A549 (cell line): ENCODE measurements around the gene C6orf132.

Experiments
- BHLHE40 ChIP-seq: IDR thresholded peaks from 2 replicates; pipeline ENCODE4 v1.6.1; 2012; ENCODE audit warnings: low read depth, low read length, inconsistent platforms
- CHD2 ChIP-seq: fragments of 150-350 bp; IDR thresholded peaks from 2 replicates; pipeline ENCODE4 v1.6.1; 2014; ENCODE audit warnings: low read length; ENCODE audit not compliant: partially characterized antibody
- CHD4 ChIP-seq: fragments of 200-600 bp; sonication (generic); IDR thresholded peaks from 2 replicates; pipeline ENCODE4 v1.6.1; 2016; ENCODE audit warnings: antibody characterized with exemption, mild to moderate bottlenecking, borderline replicate concordance
- CTCF ChIP-seq: fragments of >200 bp; sonication (Bioruptor Twin); formaldehyde crosslinking; IDR thresholded peaks from 3 replicates; pipeline ENCODE4 v1.5.1; 2016
- ESRRA ChIP-seq: fragments of 150-350 bp; IDR thresholded peaks from 2 replicates; pipeline ENCODE4 v1.6.1; 2014; ENCODE audit warnings: mild to moderate bottlenecking, low read length, borderline replicate concordance
- HDAC2 ChIP-seq: fragments of 200-600 bp; sonication (generic); IDR thresholded peaks from 2 replicates; pipeline ENCODE4 v1.6.1; 2016
- JUNB ChIP-seq: fragments of >200 bp; sonication (Bioruptor Twin); formaldehyde crosslinking; IDR thresholded peaks from 2 replicates; pipeline ENCODE4 v1.6.1; 2016
- PHF8 ChIP-seq: fragments of 200-600 bp; sonication (generic); IDR thresholded peaks from 2 replicates; pipeline ENCODE4 v1.6.1; 2016; ENCODE audit warnings: low read depth, mild to moderate bottlenecking, antibody characterized with exemption, moderate library complexity, borderline replicate concordance
- POLR2A ChIP-seq: IDR thresholded peaks from 2 replicates; pipeline ENCODE4 v1.6.1; 2012; ENCODE audit warnings: mild to moderate bottlenecking, low read length
- RFX5 ChIP-seq: fragments of 450-650 bp; IDR thresholded peaks from 2 replicates; pipeline ENCODE4 v1.7.1; 2014; ENCODE audit warnings: antibody characterized with exemption, mild to moderate bottlenecking, moderate library complexity
- SREBF2 ChIP-seq: fragments of 450-650 bp; IDR thresholded peaks from 2 replicates; pipeline ENCODE4 v1.6.1; 2014; ENCODE audit warnings: mild to moderate bottlenecking, moderate library complexity
- ZFP36 ChIP-seq: fragments of 450-650 bp; IDR thresholded peaks from 2 replicates; pipeline ENCODE4 v1.6.1; 2014; ENCODE audit warnings: borderline replicate concordance; ENCODE audit not compliant: partially characterized antibody
- TF ChIP-seq, protein P1 (sequence below): IDR thresholded peaks from 2 replicates; pipeline ENCODE4 v1.6.1; 2012

GRCh38 chr6:42159431-42160024 lies 17.1 kb upstream of the C6orf132 start:
- no peak for TF ChIP-seq RFX5
- TF ChIP-seq CTCF, result no peak
- TF ChIP-seq POLR2A, result no peak
- TF ChIP-seq PHF8, result no peak
- no peak for TF ChIP-seq ZFP36
- no peak for TF ChIP-seq ESRRA
- TF ChIP-seq JUNB, result no peak
- TF ChIP-seq SREBF2, result no peak
- TF ChIP-seq, protein P1, sequence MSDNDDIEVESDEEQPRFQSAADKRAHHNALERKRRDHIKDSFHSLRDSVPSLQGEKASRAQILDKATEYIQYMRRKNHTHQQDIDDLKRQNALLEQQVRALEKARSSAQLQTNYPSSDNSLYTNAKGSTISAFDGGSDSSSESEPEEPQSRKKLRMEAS, result no peak
- no peak for TF ChIP-seq BHLHE40
- TF ChIP-seq CHD4, result no peak
- no peak for TF ChIP-seq HDAC2
- no peak for TF ChIP-seq CHD2
